Measurements from ENCODE around the gene ARAP3. TPM values are rescaled to one million over a fixed set of nuclear protein-coding genes. Genes with fewer than 3 reads are reported as not detected.
"Not testable (repeated sequence)": the region's sequence is repeated elsewhere in the genome, so short reads cannot be mapped to it uniquely, and the experiment has no call there.

Gene ARAP3, protein sequence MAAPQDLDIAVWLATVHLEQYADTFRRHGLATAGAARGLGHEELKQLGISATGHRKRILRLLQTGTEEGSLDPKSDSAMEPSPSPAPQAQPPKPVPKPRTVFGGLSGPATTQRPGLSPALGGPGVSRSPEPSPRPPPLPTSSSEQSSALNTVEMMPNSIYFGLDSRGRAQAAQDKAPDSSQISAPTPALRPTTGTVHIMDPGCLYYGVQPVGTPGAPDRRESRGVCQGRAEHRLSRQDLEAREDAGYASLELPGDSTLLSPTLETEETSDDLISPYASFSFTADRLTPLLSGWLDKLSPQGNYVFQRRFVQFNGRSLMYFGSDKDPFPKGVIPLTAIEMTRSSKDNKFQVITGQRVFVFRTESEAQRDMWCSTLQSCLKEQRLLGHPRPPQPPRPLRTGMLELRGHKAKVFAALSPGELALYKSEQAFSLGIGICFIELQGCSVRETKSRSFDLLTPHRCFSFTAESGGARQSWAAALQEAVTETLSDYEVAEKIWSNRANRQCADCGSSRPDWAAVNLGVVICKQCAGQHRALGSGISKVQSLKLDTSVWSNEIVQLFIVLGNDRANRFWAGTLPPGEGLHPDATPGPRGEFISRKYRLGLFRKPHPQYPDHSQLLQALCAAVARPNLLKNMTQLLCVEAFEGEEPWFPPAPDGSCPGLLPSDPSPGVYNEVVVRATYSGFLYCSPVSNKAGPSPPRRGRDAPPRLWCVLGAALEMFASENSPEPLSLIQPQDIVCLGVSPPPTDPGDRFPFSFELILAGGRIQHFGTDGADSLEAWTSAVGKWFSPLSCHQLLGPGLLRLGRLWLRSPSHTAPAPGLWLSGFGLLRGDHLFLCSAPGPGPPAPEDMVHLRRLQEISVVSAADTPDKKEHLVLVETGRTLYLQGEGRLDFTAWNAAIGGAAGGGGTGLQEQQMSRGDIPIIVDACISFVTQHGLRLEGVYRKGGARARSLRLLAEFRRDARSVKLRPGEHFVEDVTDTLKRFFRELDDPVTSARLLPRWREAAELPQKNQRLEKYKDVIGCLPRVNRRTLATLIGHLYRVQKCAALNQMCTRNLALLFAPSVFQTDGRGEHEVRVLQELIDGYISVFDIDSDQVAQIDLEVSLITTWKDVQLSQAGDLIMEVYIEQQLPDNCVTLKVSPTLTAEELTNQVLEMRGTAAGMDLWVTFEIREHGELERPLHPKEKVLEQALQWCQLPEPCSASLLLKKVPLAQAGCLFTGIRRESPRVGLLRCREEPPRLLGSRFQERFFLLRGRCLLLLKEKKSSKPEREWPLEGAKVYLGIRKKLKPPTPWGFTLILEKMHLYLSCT (N-terminal part only)
- total RNA-seq (2022) (17.5 and 22.8 TPM in 2 replicates), Bru-seq, nascent RNA (percentile 57 among the genes with signal in this experiment), BruChase-seq, experiment 1, labeled RNA remaining after a 6-hour chase (percentile 60 among the genes with signal in this experiment), BruChase-seq, experiment 2, labeled RNA remaining after a 2-hour chase (percentile 62 among the genes with signal in this experiment)
- long read RNA-seq, partial matches to known transcripts = 2 of 8 reads
- long read RNA-seq, other reads (novel, unspliced or antisense) = 6 of 8 reads

DNA sequence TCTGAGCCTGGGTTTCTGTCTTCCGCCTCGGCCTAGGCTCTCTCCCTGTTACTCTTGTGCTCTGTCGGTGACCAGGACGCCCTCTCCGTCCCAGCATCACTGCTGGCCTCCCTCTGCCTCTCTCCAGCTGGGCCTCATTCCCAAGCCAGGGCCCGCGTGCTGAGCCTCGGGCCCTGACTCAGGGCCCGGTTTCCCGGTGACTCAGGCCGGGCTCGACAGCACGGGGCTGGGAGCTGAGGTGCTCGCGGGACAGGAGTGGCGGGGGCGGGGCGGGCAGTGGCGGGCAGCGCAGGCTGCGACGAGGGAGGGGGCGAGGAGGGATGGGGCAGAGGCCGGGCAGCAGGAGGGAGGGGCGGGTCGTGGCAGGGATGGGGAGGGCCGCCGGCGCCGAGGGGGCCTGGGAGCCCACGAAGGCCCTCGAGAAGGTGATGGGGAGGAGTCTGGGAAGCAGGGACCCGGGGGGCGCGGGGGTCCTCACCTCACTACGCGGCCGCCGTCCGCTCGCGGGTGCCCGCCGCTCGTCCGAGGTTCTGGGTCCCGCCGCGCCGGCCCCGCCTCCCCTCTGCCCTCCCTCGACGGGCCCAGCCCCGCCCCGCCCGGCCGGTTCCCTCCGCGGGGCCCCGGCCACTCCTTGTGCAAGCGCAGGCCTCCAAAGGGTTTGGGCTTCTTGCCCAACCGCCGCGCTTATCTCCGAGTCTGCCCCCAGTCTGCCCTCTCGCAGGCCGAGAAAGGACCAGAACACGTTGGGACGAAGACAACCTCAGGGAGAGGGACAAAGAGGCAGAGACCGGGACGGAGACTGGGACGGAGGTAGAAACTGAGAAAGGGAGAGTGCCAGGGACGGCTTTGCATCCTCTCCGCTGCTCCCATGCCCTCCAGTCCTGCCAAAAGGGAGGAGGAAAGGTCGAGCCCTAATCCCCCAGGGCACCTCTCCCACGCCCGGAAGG, at the start of gene ARAP3:
ARAP3 (minus strand) TSS at position 536 of the 947 bp plus-strand sequence. CDS start 1,744 bp downstream, outside the sequence.
- H3K4me3 Mint-ChIP-seq (ENCODE audit: low read depth, unreplicated experiment) = peak within 1 kb of the TSS; percentile 76
- peaks cover 20% of the 10 kb centered on the region for H3K36me3 Mint-ChIP-seq (ENCODE audit: insufficient read depth, unreplicated experiment)
- no peaks in the 10 kb centered on the region for H3K27me3 Mint-ChIP-seq (ENCODE audit: unreplicated experiment)
- intact Hi-C loops (cut with micrococcal nuclease; ENCODE audit: unreplicated experiment) = no loop called here
- BruUV-seq (replicated peaks) = no TSS peak
- TF ChIP-seq, protein P1, sequence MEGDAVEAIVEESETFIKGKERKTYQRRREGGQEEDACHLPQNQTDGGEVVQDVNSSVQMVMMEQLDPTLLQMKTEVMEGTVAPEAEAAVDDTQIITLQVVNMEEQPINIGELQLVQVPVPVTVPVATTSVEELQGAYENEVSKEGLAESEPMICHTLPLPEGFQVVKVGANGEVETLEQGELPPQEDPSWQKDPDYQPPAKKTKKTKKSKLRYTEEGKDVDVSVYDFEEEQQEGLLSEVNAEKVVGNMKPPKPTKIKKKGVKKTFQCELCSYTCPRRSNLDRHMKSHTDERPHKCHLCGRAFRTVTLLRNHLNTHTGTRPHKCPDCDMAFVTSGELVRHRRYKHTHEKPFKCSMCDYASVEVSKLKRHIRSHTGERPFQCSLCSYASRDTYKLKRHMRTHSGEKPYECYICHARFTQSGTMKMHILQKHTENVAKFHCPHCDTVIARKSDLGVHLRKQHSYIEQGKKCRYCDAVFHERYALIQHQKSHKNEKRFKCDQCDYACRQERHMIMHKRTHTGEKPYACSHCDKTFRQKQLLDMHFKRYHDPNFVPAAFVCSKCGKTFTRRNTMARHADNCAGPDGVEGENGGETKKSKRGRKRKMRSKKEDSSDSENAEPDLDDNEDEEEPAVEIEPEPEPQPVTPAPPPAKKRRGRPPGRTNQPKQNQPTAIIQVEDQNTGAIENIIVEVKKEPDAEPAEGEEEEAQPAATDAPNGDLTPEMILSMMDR (IDR thresholded peaks at IDR 0.05; ENCODE audit: unreplicated experiment) = no peak
- H3K27ac Mint-ChIP-seq (ENCODE audit: unreplicated experiment) = peak within 1 kb of the TSS; percentile 63
- CTCF ChIA-PET = interaction anchor here (0.5 to 1.9 kb wide), 8 partner anchors 10 to 209 kb away, joined by 3 to 6 read pairs (median 3); no protein-coding TSS in a partner anchor
- H3K9me3 Mint-ChIP-seq (ENCODE audit: low read depth, unreplicated experiment) = no peaks in the 10 kb centered on the region
- DNase-seq = peak; percentile 90
- H3K4me1 Mint-ChIP-seq (ENCODE audit: low read depth, unreplicated experiment) = peaks cover 12% of the 10 kb centered on the region

DNA sequence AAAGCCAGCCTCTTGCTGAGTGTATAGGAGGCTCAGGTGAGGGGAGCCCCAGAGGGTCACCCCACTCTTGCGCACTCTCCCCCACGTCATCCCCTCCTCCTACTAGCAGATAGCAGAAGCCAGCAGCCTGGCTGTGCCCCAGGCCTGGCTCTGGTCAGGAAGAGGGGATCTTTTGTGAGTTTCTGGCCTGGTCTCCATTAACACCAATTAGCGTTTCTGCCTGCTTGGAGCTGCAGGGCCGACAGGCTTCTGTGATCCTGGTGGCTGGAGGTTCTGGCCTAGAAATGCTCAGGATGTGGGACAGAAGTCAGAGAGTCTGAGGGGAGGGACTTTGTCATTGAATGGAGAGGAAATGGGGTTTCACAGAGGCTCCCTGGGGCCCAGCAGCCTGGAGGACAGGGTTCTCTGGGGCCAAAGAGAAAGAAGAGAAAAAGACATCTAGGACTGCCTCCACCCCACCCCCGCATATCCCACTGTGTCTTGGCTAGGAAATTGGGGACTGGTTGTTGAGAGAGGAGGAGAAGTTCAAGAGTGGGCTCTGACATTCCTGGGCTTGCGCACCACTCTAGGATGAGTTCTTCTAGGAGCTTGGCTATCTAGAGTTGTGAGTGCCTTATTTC, 47.5 kb upstream of the ARAP3 start:
- no peak overlapping the region for H3K27ac Mint-ChIP-seq (ENCODE audit: unreplicated experiment)
- H3K4me3 Mint-ChIP-seq (ENCODE audit: low read depth, unreplicated experiment) = no peak overlapping the region
- H3K4me1 Mint-ChIP-seq (ENCODE audit: low read depth, unreplicated experiment) = peaks cover 9% of the 10 kb centered on the region
- DNase-seq = no peak
- intact Hi-C loops (cut with micrococcal nuclease; ENCODE audit: unreplicated experiment) = no loop called here
- peaks cover 67% of the 10 kb centered on the region for H3K27me3 Mint-ChIP-seq (ENCODE audit: unreplicated experiment)
- no TSS peak for BruUV-seq (replicated peaks)
- no peaks in the 10 kb centered on the region for H3K36me3 Mint-ChIP-seq (ENCODE audit: insufficient read depth, unreplicated experiment)
- CTCF ChIA-PET = interaction anchor here (0.7 kb wide), 1 partner anchor 539 kb away, joined by 3 read pairs; no protein-coding TSS in a partner anchor
- no peaks in the 10 kb centered on the region for H3K9me3 Mint-ChIP-seq (ENCODE audit: low read depth, unreplicated experiment)
- TF ChIP-seq, protein P1 (IDR thresholded peaks at IDR 0.05; ENCODE audit: unreplicated experiment) = no peak

DNA sequence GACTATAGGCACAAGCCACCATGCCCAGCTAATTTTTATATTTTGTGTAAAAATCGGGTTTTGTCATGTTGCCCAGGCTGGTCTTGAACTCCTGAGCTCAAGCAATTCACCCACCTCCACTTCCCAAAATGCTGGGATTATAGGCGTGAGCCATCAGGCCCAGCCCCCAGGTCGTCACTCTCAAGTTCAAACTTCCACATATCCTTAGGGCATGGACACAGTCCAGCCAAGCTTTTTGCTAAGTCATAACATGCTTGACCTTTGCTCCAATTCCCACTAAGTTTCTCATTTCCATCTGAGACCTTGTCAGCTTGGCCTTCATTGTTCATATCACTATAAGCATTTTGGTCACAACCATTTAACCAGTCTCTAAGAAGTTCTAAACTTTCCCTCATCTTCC, 43.9 kb upstream of the ARAP3 start:
- Mint-ChIP-seq H3K36me3 (ENCODE audit: insufficient read depth, unreplicated experiment) (no peaks in the 10 kb centered on the region), H3K27me3 (ENCODE audit: unreplicated experiment) (peaks cover 31% of the 10 kb centered on the region), H3K4me1 (ENCODE audit: low read depth, unreplicated experiment) (peaks cover 9% of the 10 kb centered on the region), H3K9me3 (ENCODE audit: low read depth, unreplicated experiment) (no peaks in the 10 kb centered on the region), H3K27ac (ENCODE audit: unreplicated experiment) (no peak overlapping the region), H3K4me3 (ENCODE audit: low read depth, unreplicated experiment) (no peak overlapping the region)
- CTCF ChIA-PET = no interaction called here
- DNase-seq = no peak
- intact Hi-C loops (cut with micrococcal nuclease; ENCODE audit: unreplicated experiment) = no loop called here
- TF ChIP-seq, protein P1 (IDR thresholded peaks at IDR 0.05; ENCODE audit: unreplicated experiment) = no peak
- no TSS peak for BruUV-seq (replicated peaks)

DNA sequence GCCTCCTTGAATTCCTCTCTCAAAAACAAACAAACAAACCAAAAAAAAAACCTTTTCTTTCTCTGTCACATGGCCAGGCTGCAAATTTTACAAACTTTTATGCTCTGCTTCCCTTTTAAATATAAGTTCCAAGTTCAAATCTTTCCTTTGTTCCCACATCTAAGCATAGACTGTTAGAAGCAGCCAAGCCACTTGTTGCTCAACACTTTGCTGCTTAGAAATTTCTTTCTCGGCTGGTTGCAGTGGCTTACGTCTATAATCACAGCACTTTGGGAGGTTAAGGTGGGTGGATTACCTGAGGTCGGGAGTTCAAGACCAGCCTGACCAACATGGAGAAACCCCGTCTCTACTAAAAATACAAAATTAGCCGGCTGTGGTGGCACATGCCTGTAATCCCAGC, 43.1 kb upstream of the ARAP3 start:
- BruUV-seq (replicated peaks); H3K4me3 Mint-ChIP-seq (ENCODE audit: low read depth, unreplicated experiment); H3K9me3 Mint-ChIP-seq (ENCODE audit: low read depth, unreplicated experiment); CTCF ChIA-PET; H3K36me3 Mint-ChIP-seq (ENCODE audit: insufficient read depth, unreplicated experiment); intact Hi-C loops (cut with micrococcal nuclease; ENCODE audit: unreplicated experiment); H3K27ac Mint-ChIP-seq (ENCODE audit: unreplicated experiment); DNase-seq; H3K4me1 Mint-ChIP-seq (ENCODE audit: low read depth, unreplicated experiment): not testable (repeated sequence)
- H3K27me3 Mint-ChIP-seq (ENCODE audit: unreplicated experiment) = peaks cover 27% of the 10 kb centered on the region
